GM18526 (cell line): ENCODE results near the gene CORO2B.

Experiments
- POLR2A ChIP-seq: IDR thresholded peaks from 3 replicates; pipeline ENCODE4 v1.6.1; 2011; ENCODE audit not compliant: insufficient read length; ENCODE audit errors: extremely low read depth

CORO2B gene

GRCh38 chr15:68578175-68578979, 416 bp upstream of the CORO2B start:
- TF ChIP-seq POLR2A, result no peak

- no peak for TF ChIP-seq POLR2A
Measured at GRCh38 chr15:68580026-68580882, 1.5 kb downstream of the CORO2B start.

GRCh38 chr15:68580883-68581155, 2.0 kb downstream of the CORO2B start:
- no peak for TF ChIP-seq POLR2A

GRCh38 chr15:68581725-68582124, 2.9 kb downstream of the CORO2B start:
- no peak for TF ChIP-seq POLR2A

- no peak for TF ChIP-seq POLR2A
Measured at GRCh38 chr15:68582236-68582635, 3.4 kb downstream of the CORO2B start.

GRCh38 chr15:68582864-68583263, 4.1 kb downstream of the CORO2B start:
- no peak for TF ChIP-seq POLR2A

GRCh38 chr15:68583321-68583720, 4.5 kb downstream of the CORO2B start:
- no peak for TF ChIP-seq POLR2A

- no peak for TF ChIP-seq POLR2A
Measured at GRCh38 chr15:68583936-68584755, 5.4 kb downstream of the CORO2B start.

- TF ChIP-seq POLR2A, result no peak
Measured at GRCh38 chr15:68584756-68585573, 6.2 kb downstream of the CORO2B start.

- TF ChIP-seq POLR2A, result no peak
Measured at GRCh38 chr15:68585574-68586273, 6.9 kb downstream of the CORO2B start.

- TF ChIP-seq POLR2A, result no peak
Measured at GRCh38 chr15:68586274-68586961, 7.6 kb downstream of the CORO2B start.

GRCh38 chr15:68587769-68588385, 9.1 kb downstream of the CORO2B start:
- no peak for TF ChIP-seq POLR2A

GRCh38 chr15:68589053-68589452, 10.3 kb downstream of the CORO2B start:
- no peak for TF ChIP-seq POLR2A
